Measurements from ENCODE around the gene NDUFB7.
"Not testable (repeated sequence)": the region's sequence is repeated elsewhere in the genome, so short reads cannot be mapped to it uniquely, and the experiment has no call there.

NDUFB7 gene

DNA sequence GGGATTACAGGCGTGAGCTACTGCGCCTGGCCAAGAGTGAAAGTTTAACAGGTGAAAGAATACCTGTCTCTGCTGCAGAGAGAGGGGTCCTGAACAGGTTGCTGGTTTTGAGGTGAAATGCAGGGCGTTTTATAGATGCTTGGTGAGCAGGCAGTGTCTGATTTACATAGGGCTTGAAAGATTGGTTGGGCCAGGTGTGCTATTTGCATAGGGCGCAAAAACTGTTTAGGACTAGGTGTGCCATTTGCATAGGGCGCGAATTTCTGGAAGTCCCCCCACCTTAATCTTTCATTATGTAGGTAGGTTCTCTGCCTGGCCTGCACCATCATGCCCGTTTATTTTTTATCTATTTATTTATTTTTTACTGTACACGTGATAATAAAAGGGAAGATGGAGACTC is 4.5 kb upstream of the NDUFB7 start:
- no peak for DNase-seq (ENCODE audit: low read depth, low spot score)
- no peak overlapping the region for H3K27ac ChIP-seq

DNA sequence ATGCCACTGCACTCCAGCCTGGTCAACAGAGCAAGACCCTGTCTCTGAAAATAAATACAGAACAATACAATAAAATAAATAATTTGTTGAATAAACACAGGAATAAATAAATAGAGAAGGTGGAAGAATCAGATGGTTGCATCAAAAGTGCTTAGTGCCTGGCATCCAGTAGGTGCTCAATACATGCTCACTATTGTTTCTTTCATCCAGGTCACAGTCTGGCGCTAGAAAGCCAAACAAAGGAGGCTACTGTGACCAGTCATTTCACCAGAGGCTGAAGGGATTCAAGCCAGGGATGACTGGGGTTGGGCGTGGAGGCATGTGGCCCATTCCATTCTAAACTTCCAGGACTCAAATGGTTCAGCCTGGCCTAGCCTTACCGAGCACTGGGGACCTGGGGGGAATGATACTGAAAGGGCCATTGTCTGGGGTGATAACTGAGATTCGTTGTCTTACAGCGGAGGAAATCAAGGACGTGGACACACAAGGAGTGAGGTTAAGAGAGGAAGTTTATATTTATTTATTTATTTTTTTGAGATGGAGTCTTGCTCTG is 3.6 kb upstream of the NDUFB7 start:
- DNase-seq (ENCODE audit: low read depth, low spot score), result no peak
- H3K27ac ChIP-seq, result peak overlapping the region; percentile 7

DNA sequence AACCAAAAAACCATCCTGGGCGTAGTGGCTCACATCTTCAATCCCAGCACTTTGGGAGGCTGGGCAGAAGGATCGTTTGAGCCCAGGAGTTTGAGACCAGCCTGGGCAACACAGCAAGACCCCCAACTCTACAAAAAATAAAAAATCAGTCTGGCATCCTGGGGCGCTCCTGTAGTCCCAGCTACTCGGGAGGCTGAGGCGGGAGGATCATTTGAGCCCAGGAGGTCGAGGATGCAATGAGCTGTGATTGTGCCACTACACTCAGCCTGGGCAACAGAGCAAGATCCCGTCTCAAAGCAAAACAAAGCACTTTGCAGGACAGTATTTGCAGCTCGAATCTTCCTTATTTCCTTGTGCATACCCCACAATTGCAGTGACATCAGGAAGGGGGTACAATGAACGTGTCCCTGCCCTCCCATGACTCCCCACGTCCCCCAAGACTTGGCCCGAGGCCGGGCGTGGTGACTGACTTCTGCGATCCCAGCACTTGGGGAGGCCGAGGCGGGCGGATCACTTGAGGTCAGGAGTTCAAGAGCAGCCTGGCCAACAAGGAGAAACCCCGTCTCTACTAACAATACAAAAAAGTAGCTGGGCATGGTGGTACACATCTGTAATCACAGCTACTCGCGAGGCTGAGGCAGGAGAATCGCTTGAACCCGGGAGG is 870 bp downstream of the NDUFB7 start:
- H3K27ac ChIP-seq, result peak overlapping the region; percentile 47
- DNase-seq (ENCODE audit: low read depth, low spot score), result no peak

DNA sequence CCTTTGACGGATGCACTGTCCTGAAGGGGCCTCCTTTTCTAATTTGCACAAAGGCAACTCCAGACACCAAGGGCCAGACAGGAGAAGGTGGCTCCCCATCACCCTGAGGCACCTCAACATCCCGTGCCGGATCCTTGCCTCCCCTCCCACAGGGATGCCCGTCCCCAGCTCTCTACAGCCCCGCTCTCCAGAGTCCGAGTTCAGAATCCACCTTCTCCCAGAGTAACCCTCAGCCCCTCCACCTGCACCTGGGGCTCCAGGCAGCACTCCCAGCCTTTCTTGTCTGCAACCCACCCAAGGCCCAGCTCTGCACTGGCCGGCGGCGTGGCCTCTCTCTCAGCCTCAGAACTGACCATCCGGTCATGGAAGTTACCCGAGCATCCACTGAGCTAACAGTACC is 4.8 kb downstream of the NDUFB7 start:
- DNase-seq (ENCODE audit: low read depth, low spot score), result no peak
- H3K27ac ChIP-seq, result no peak overlapping the region

DNA sequence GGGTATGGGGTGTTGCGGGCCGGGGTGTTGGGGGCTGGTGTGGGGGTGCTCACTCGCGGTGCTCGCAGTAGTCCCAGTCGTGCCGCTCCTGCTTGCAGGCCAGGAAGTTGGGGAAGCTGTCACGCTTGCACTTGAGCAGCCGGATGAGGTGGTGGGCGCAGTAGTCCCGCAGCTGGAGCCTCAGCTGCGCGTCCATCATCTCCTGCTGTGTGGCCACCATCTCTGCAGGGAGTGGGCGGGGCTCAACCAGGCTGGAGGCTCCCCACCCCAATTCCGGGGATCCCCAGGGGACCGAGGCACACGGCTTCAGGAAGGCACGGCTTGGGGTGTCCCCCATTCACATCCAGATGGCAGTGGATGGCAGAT is 5.2 kb downstream of the NDUFB7 start:
- DNase-seq (ENCODE audit: low read depth, low spot score), result no peak
- H3K27ac ChIP-seq, result no peak overlapping the region

DNA sequence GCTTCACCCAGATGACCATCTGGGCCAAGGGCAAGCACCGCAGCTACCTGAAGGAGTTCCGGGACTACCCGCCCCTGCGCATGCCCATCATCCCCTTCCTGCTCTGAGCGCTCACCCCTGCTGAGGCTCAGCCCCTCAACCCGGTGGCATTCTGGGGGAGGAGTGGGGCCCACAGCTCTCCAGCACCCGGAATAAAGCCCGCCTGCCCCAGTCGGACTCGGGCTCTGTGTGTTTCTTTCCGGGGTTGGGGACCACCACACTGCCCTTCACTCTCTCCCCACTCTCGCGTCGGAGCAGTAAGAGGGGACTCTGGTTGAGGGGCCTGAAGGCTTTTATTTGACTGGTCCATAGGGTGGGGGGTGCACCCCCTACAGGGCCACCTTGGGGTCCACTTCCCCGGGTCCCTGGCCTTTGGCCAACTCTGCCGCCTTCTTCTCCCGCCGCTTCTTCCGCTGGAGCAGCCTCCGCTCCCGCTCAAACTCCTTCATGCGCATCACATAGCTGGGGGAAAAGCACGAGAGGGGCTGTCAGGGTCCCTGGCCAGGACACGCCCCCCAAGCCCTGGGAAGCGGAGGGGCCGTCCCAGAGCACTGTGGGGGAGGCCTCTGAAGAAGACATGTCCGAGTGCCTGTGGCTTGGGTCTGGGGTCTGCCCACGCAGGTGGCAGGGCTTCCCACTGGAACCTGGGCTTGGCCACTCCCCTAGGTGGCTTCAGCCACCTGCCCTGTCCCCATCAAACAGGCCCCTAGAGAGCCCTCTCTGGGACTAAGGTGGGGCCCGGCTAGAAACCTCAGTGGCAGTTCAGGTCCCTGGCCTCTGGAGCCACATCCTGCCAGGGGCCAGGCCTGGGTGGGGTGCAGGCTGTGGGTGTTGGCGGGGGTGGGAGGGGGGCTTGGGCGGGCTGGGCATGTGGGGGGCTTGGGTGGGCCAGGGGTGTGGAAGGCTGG is 5.8 kb downstream of the NDUFB7 start:
- DNase-seq (ENCODE audit: low read depth, low spot score), result no peak
- H3K27ac ChIP-seq, result no peak overlapping the region

DNA sequence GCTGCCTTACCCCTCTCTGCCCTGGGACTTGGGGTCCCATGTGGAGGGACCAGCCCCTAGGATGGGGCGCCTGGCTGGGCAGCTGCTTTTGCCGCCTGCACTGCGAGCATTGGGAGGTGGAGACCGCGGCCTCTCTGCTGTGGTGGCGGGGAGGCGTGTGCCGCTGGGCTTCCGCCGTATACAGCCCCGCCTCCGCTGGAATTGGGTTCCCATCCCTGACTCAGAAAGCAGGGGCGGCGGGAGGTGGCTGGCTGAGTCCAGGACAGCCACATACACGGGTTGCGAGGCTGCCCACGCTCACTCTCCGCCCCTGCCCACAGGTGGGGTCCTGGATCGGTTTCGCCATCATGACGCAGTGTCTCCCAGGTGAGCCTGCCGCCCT is 6.6 kb downstream of the NDUFB7 start:
- DNase-seq (ENCODE audit: low read depth, low spot score), result no peak

DNA sequence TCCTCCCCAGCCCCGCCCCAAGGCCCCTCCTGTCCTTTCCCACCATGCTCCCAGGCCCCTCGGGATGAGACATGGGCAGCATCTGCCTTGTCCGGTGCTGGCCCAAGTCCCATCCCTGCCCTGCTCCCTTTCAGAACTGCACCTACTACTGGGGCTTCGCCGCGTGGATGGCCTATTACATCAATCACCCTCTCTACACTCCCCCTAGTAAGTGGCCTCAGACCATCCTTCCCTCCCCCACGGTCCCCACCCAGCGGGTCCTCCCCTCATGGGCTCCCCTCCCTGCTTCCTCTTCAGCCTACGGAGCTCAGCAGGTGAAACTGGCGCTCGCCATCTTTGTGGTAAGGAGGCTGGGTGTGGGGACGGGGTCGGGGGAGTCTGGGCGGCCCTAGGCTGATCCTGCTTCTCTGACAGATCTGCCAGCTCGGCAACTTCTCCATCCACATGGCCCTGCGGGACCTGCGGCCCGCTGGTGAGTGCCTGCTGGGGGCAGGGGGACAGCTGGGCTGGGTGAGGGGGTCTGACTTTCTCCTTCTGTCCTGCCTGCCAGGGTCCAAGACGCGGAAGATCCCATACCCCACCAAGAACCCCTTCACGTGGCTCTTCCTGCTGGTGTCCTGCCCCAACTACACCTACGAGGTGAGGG is 7.1 kb downstream of the NDUFB7 start:
- not testable (repeated sequence) for DNase-seq (ENCODE audit: low read depth, low spot score)

More for the DNA sequence above, 6.6 kb downstream of the NDUFB7 start:
- no peak overlapping the region for H3K27ac ChIP-seq

DNA sequence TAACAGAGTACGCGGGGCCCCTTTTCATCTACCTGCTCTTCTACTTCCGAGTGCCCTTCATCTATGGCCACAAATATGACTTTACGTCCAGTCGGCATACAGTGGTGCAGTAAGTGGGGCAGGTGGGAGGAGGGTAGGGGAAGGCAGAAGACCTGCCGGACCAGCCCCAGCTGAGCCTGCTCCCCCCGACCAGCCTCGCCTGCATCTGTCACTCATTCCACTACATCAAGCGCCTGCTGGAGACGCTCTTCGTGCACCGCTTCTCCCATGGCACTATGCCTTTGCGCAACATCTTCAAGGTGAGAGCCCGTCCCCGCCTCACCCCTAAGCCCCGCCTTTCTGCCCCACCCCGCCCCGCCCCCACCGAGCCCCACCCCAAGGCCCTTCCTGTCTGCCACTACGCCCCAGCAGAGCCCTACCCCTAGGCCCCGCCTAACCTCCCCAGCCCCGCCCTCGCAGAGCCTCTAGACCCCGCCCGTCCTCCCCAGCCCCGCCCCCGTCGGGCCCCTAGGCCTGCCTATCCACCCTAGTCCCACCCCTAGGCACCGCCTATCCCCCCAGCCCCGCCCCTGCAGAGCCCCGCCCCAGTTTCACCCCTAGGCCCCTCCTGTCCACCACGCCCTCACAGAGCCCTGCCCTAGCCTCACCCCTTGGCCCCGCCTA is 7.7 kb downstream of the NDUFB7 start:
- no peak for DNase-seq (ENCODE audit: low read depth, low spot score)
- peak overlapping the region; percentile 11 for H3K27ac ChIP-seq

More for the DNA sequence above, 7.1 kb downstream of the NDUFB7 start:
- H3K27ac ChIP-seq, result peak overlapping the region; percentile 11

DNA sequence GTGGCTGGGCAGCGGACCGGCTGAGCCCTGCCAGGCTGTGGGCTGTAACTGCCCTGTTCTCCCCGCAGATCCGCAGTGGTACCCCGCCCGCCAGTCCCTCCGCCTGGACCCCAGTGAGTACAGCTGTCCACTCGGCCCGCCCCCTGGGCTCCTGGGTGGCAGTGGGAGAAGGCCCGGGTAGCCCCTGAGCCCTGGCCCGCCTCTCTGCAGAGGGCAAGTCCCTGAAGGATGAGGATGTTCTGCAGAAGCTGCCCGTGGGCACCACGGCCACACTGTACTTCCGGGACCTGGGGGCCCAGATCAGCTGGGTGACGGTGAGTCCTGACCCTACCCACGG is 8.3 kb downstream of the NDUFB7 start:
- no peak for DNase-seq (ENCODE audit: low read depth, low spot score)
- no peak overlapping the region for H3K27ac ChIP-seq

DNA sequence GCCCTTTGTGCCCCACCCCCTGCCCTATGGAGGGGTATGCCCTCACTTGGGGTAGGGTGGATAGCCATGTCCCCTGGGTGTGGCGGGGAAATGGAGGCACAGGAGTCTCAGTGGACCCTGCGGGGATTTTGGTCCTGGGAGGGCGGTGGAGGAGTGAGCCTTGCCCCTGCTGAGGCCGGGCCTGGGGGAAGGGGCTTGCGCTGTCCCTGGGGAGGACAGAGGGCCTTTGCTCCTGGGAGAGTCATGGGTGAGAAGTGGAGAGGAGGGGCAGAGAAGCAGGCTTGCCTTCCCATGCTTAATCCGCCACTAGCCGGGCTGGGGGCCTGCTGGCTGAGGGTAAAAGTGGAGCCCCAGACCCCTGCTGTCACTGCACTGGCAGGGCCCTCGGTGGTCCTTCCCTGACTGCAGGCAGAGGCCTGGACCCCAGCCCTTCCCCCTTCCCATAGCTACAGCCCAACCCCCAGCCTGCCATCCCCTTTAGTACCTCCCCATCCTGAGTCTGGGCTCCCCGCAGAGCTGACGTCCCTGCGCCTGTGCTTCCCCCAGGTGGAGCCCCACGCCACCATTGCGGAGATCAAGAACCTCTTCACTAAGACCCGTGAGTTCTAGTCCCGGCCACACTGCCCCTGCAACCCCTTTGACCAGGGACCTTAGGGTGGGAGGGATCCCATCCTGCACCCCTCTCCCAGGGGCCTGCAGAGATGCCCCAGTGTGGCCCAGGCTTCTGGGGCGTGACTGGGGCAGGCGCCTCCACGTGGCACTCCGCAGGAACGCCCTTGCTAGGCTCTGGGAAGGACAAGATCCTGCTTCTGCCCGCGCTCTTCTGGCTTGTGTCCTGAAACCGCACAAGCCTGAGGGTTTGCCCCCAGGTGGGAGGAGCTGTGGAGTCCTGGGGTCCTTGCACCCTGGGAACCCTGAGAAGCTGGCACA is 8.9 kb downstream of the NDUFB7 start:
- DNase-seq (ENCODE audit: low read depth, low spot score), result no peak
- peak overlapping the region; percentile 86 for H3K27ac ChIP-seq

DNA sequence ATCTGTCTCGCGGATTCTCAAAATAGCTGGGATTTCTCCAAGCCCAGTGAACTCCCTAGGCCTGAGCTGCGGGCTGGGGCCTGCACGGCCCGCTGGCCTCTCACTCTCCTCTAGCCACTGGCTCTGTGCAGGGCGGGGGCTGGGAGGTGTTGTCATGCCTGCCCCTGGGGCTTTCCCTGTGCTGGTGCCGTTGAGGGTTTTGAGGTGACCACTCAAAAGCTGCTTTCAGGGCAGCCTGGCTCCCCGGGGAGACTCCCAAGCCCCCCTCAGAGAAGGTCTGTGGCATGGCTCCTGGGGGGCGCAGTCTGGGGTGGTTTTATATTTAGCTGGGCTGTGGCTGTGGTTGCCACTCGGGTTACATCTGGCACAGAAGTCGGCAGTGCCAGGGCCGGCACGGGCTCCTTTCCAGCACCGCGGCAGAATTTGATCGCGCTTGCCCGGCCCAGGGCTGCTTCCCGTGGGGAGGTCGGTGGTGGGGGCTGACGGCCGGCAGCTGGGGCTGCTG is 10.0 kb downstream of the NDUFB7 start:
- no peak for DNase-seq (ENCODE audit: low read depth, low spot score)
- H3K27ac ChIP-seq, result peak overlapping the region; percentile 86

DNA sequence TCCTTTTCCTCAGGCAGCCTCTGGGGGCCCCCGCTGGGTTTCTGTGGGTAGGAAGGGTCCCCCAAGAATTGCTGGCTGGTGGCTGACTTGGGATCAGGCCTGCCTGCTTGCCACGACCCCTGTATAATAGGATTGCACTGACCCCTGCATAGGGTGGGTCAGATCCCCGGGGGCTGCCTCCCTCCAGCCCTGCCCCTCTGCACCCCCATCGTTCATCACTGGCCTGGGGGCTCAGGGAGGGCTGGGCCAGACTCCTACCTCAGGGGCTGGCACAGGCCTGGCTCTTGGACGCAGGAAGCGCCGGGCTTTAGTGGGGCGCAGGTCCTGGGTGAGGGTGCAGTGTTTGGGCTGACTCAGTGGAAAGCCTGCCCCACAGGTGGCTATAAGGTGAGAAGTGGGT is 10.6 kb downstream of the NDUFB7 start:
- peak overlapping the region; percentile 86 for H3K27ac ChIP-seq
- no peak for DNase-seq (ENCODE audit: low read depth, low spot score)

DNA sequence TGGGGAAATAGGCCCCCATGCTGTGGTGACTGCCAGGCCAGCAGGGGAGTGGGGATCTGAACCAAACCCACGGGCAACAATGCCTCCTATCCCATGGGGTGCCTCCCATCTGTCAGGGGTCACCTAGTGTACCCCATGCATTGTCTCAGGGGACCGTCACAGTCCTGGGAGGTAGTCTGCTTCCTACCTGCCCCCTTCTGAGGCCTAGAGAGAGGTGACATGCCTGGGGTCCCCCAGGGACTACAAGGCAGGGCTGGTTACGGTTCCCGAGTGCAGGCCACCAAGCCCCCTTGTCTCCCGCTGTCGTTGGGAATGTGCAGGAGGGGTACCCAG is 11.1 kb downstream of the NDUFB7 start:
- DNase-seq (ENCODE audit: low read depth, low spot score), result no peak
- H3K27ac ChIP-seq, result peak overlapping the region; percentile 86

DNA sequence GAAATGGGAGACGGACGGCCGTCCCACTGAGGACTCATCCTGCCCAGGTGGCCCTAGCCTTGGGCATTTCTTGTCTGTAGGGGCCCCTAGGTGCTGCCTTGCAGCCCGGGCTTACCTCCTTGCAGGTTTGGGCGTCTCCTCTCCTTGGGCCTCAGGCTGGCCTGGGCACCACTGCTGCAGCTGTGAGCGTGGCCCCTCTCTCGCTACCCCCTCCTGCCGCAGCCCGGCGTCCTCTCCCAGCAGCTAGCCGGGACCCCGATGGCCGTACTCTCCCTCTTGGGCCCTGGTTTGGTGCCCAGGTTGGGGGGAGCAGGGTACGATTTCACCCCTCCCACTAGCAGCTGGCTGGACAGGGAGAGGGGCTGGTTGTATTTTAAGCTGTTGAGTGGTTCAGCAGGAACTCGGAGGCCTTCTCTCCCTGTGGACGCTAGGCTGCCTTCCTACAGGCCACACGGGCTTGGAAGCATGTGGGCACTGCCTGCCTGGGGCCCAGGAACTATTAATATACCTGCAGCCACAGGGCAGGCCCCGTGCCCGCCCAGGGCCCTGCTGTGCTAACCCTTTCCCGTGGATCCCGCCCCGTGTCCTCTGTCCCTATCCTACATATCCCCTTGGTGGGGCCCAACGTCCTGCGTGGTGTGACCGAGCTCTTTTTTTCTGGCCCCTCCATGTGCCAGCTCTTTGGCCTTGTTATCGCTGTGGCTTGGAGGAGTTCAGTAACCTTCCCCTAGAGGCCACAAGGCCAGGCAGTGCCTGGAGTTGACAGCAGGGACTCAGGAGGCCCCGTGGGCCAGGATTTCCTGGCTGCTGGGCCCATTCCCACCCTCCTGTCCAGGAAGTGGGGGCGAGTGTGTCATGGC is 11.7 kb downstream of the NDUFB7 start:
- peak overlapping the region; percentile 86 for H3K27ac ChIP-seq
- DNase-seq (ENCODE audit: low read depth, low spot score), result no peak

DNA sequence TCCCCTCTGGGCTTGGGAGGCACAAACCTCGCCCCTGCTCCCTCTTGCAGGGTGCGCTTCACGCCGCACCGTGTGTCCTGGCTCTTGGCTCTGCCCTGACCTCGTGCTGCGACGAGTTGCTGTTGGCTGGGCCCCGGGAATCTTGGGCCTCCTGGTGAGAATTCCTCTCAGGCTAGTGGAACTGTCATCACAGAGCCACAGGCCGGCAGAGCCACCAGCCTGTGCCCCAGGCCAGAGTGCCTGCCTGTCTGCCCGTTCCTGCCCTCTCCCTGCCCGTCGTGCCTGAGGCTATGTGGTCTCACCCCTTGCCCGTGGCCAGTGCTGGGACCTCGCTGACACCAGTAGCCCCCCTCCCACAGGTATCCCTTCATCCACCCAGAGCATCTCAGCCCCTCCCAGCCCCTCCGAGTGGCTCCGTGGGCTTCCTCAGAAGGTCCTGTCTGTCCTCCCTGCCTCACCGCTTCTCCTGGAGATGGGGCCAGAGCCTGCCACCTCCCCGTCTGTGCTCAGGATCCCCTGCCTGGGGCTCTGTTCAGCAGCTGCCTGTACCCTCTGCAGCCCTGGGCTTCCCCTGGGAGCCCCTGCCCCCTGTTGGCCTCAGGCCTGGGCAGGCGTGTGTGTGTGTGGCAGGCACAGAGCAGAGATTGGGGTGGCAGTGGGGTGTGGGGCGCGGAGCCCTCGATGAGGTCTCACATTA is 13.3 kb downstream of the NDUFB7 start:
- no peak for DNase-seq (ENCODE audit: low read depth, low spot score)
- no peak overlapping the region for H3K27ac ChIP-seq

DNA sequence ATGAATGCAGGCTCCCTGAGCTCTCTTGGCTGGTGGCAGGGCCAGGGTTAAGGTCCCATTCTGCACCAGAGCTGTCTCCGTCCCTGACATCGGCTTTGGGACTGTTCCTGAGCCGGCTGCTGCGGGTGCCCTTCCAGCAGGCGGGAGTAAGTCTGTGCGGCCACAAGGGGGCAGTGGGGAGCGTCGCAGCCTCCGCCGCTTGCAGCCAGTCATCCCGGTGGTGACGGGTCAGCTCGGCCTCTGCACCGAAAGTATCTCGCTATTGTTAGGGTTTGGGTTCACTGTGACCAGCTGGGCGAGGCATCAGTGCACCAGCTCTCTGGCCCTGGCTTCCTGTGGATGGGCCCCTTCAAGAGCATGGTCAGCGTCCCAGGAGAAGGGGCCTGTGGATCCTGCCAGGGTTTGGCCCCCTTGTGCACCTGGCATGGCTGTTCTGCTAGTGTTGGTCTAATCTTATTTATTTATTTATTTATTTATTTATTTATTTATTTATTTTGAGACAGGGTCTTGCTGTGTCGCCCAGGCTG is 15.1 kb downstream of the NDUFB7 start:
- no peak for DNase-seq (ENCODE audit: low read depth, low spot score)
- peak overlapping the region; percentile 64 for H3K27ac ChIP-seq
